MM.1S (cell line): ENCODE results near the gene GFI1.

Experiments used
- DNase-seq: peaks from one replicate; pipeline ENCODE4 v3.0.0-alpha.2; 2015
- H2AFZ ChIP-seq: fragments of 300-600 bp; sonication (generic); 2 replicates; pipeline ENCODE4 v1.6.0; 2016; ENCODE audit warnings: antibody characterized with exemption, low read length
- H3F3A ChIP-seq: fragments of 300-600 bp; sonication (generic); 2 replicates; pipeline ENCODE4 v1.6.1; 2016; ENCODE audit warnings: mild to moderate bottlenecking, antibody characterized with exemption, low read length, moderate library complexity, mixed read lengths; ENCODE audit not compliant: insufficient read depth
- H3K27ac ChIP-seq: fragments of 300-600 bp; sonication (generic); 2 replicates; pipeline ENCODE4 v1.5.1; 2016; ENCODE audit warnings: mild to moderate bottlenecking, low read length
- H3K27me3 ChIP-seq: fragments of 300-600 bp; sonication (generic); replicated peaks from 2 replicates; pipeline ENCODE4 v1.6.0; 2016; ENCODE audit warnings: low read length; ENCODE audit not compliant: insufficient read depth
- H3K36me3 ChIP-seq: fragments of 300-600 bp; sonication (generic); replicated peaks from 2 replicates; pipeline ENCODE4 v1.6.1; 2016; ENCODE audit warnings: mild to moderate bottlenecking, low read length, mixed read lengths; ENCODE audit not compliant: insufficient read depth
- H3K4me1 ChIP-seq: fragments of 300-600 bp; sonication (generic); 2 replicates; pipeline ENCODE4 v1.6.1; 2016; ENCODE audit warnings: low read length, mixed read lengths
- H3K4me2 ChIP-seq: fragments of 300-600 bp; sonication (generic); 2 replicates; pipeline ENCODE4 v1.6.0; 2016; ENCODE audit warnings: low read depth, low read length
- H3K4me3 ChIP-seq: fragments of 300-600 bp; sonication (generic); 2 replicates; pipeline ENCODE4 v1.5.1; 2016; ENCODE audit warnings: low read length, mixed read lengths
- H3K79me2 ChIP-seq: fragments of 300-600 bp; sonication (generic); 2 replicates; pipeline ENCODE4 v1.6.1; 2016; ENCODE audit warnings: mixed run types, low read length, mixed read lengths
- H3K9ac ChIP-seq: fragments of 300-600 bp; sonication (generic); 2 replicates; pipeline ENCODE4 v1.6.1; 2016; ENCODE audit warnings: low read length, mixed read lengths
- H3K9me2 ChIP-seq: fragments of 300-600 bp; sonication (generic); replicated peaks from 2 replicates; pipeline ENCODE4 v1.6.1; 2016; ENCODE audit warnings: mild to moderate bottlenecking, low read length, mixed read lengths; ENCODE audit not compliant: insufficient read depth
- H3K9me3 ChIP-seq: fragments of 300-600 bp; sonication (generic); replicated peaks from 2 replicates; pipeline ENCODE4 v1.6.1; 2016; ENCODE audit warnings: mild to moderate bottlenecking, low read length, mixed read lengths; ENCODE audit not compliant: insufficient read depth
- H4K20me1 ChIP-seq: fragments of 300-600 bp; sonication (generic); 2 replicates; pipeline ENCODE4 v1.6.1; 2016; ENCODE audit warnings: mild to moderate bottlenecking, low read length, moderate library complexity, mixed read lengths; ENCODE audit not compliant: insufficient read depth
- CTCF ChIP-seq: fragments of 300-600 bp; sonication (generic); IDR thresholded peaks from 2 replicates; pipeline ENCODE4 v1.5.1; 2016; ENCODE audit warnings: antibody characterized with exemption, low read length, mixed read lengths
- EZH2 ChIP-seq: fragments of 300-600 bp; sonication (generic); optimal IDR thresholded peaks from 2 replicates; pipeline ENCODE3; 2017; ENCODE audit warnings: low read depth, mild to moderate bottlenecking, antibody characterized with exemption, low read length, mixed read lengths
- EZH2phosphoT487 ChIP-seq: fragments of 300-600 bp; sonication (generic); IDR thresholded peaks from 2 replicates; pipeline ENCODE4 v1.6.1; 2018; ENCODE audit warnings: antibody characterized with exemption, low read length

GFI1 gene

GRCh38 chr1:92482665-92483609, 3.8 kb downstream of the GFI1 start:
- Histone ChIP-seq H3K27ac (peak overlapping the region; percentile 99; the same call in 1 of the 2 replicates), H3F3A (peaks cover 38% of the 10 kb centered on the region), H3K9me3 (no peaks in the 10 kb centered on the region), H3K79me2 (peaks cover 27% of the 10 kb centered on the region), H3K27me3 (no peaks in the 10 kb centered on the region), H3K4me1 (0 out of 2 replicates have a peak, but pooled peaks cover 7% of the 10 kb centered on the region), H3K36me3 (no peaks in the 10 kb centered on the region), H4K20me1 (no peaks in the 10 kb centered on the region), H2AFZ (peak overlapping the region; percentile 94), H3K9me2 (no peaks in the 10 kb centered on the region), H3K4me2 (peak overlapping the region; percentile 83), H3K9ac (peak overlapping the region; percentile 96), H3K4me3 (peak overlapping the region; percentile 92)
- peak; percentile 49 for DNase-seq
- no peak for TF ChIP-seq EZH2
- no peak for TF ChIP-seq CTCF
- no peak for TF ChIP-seq EZH2phosphoT487

- Histone ChIP-seq H3K4me1 (no peaks in the 10 kb centered on the region), H3K9me3 (no peaks in the 10 kb centered on the region), H3F3A (peaks cover 30% of the 10 kb centered on the region), H3K36me3 (no peaks in the 10 kb centered on the region), H3K79me2 (peaks cover 27% of the 10 kb centered on the region), H3K9me2 (no peaks in the 10 kb centered on the region), H2AFZ (peak overlapping the region; percentile 94), H3K27ac (no peak overlapping the region), H4K20me1 (no peaks in the 10 kb centered on the region), H3K4me3 (peak overlapping the region; percentile 92), H3K4me2 (peak overlapping the region; percentile 83), H3K9ac (peak overlapping the region; percentile 96), H3K27me3 (no peaks in the 10 kb centered on the region)
- TF ChIP-seq EZH2 (no peak), CTCF (no peak), EZH2phosphoT487 (no peak)
- DNase-seq: no peak
Observed at GRCh38 chr1:92481971-92482664, 4.6 kb downstream of the GFI1 start.

GRCh38 chr1:92481599-92481925, 5.2 kb downstream of the GFI1 start:
- H3F3A ChIP-seq: peaks cover 27% of the 10 kb centered on the region
- no peak overlapping the region for H3K9ac ChIP-seq
- H3K27ac ChIP-seq: no peak overlapping the region
- H4K20me1 ChIP-seq: no peaks in the 10 kb centered on the region
- H3K9me2 ChIP-seq: no peaks in the 10 kb centered on the region
- DNase-seq: no peak
- no peaks in the 10 kb centered on the region for H3K27me3 ChIP-seq
- no peak overlapping the region for H2AFZ ChIP-seq
- TF ChIP-seq EZH2phosphoT487 (no peak), CTCF (no peak), EZH2 (no peak)
- H3K36me3 ChIP-seq: no peaks in the 10 kb centered on the region
- H3K79me2 ChIP-seq: peaks cover 27% of the 10 kb centered on the region
- no peak overlapping the region; the same call in 1 of the 2 replicates for H3K4me2 ChIP-seq
- H3K4me3 ChIP-seq: no peak overlapping the region
- no peaks in the 10 kb centered on the region for H3K9me3 ChIP-seq
- H3K4me1 ChIP-seq: no peaks in the 10 kb centered on the region
